ENCODE data around the gene PAPOLB. TPM values are rescaled to one million over a fixed set of nuclear protein-coding genes. Genes with fewer than 3 reads are reported as not detected.

Gene PAPOLB
- total and polyA plus RNA-seq, 7 experiments from 2014 or later = not detected

- Mint-ChIP-seq H3K4me3 (no peak overlapping the region), H3K4me1 (peaks cover 0 to 3% (median 2%) of the 10 kb centered on the region in 7 donors), H3K27me3 (peaks cover 0 to 18% (median 0%) of the 10 kb centered on the region in 5 donors), H3K36me3 (no peaks in the 10 kb centered on the region), H3K9me3 (no peaks in the 10 kb centered on the region), H3K27ac (no peak overlapping the region)
- Histone ChIP-seq H3K36me3 (ENCODE audit: control insufficient read depth in 2 of 3, insufficient read depth in 3 of 3, low read length in 3 of 3) (no peaks in the 10 kb centered on the region), H3K27me3 (ENCODE audit: control insufficient read depth in 2 of 2, insufficient read depth in 2 of 2, low read length in 2 of 2) (no peaks in the 10 kb centered on the region), H3K4me3 (ENCODE audit: low read length) (no peak overlapping the region), H3K27ac (ENCODE audit: low read depth, low read length) (no peak overlapping the region), H3K9me3 (ENCODE audit: control insufficient read depth in 2 of 3, low read length in 3 of 3) (no peaks in the 10 kb centered on the region), H3K4me1 (ENCODE audit: control insufficient read depth in 2 of 2, insufficient read depth in 2 of 2, low read length in 2 of 2) (no peaks in the 10 kb centered on the region)
- ChIA-PET CTCF (no interaction called here), POLR2A (no interaction called here)
- intact Hi-C loops (cut with micrococcal nuclease) = loop anchor here in 1 of 2 donors (10.0 kb wide), 1 partner anchor 60 kb away; the partner anchor contains the start of gene RADIL
- DNase-seq (no peak), ATAC-seq (no peak)
Observed at GRCh38 chr7:4825081-4825480, 36.7 kb downstream of the PAPOLB start.

GRCh38 chr7:4824120-4824775, 37.6 kb downstream of the PAPOLB start:
- ChIA-PET POLR2A (no interaction called here), CTCF (no interaction called here)
- no peak overlapping the region for H3K27ac ChIP-seq (ENCODE audit: low read depth, low read length)
- Mint-ChIP-seq H3K4me1 (no peaks in the 10 kb centered on the region), H3K27ac (no peak overlapping the region), H3K27me3 (peaks cover 0 to 18% (median 3%) of the 10 kb centered on the region in 5 donors), H3K9me3 (no peaks in the 10 kb centered on the region), H3K4me3 (no peak overlapping the region), H3K36me3 (no peaks in the 10 kb centered on the region)
- H3K9me3 ChIP-seq (ENCODE audit: control insufficient read depth in 2 of 3, low read length in 3 of 3) = no peaks in the 10 kb centered on the region
- H3K4me1 ChIP-seq (ENCODE audit: control insufficient read depth in 2 of 2, insufficient read depth in 2 of 2, low read length in 2 of 2) = no peaks in the 10 kb centered on the region
- intact Hi-C loops (cut with micrococcal nuclease) = loop anchor here in 1 of 2 donors (10.0 kb wide), 1 partner anchor 61 kb away; the partner anchor contains the start of gene RADIL
- ATAC-seq = no peak
- DNase-seq = no peak
- no peak overlapping the region for H3K4me3 ChIP-seq (ENCODE audit: low read length)
- H3K27me3 ChIP-seq (ENCODE audit: control insufficient read depth in 2 of 2, insufficient read depth in 2 of 2, low read length in 2 of 2) = no peaks in the 10 kb centered on the region
- no peaks in the 10 kb centered on the region for H3K36me3 ChIP-seq (ENCODE audit: control insufficient read depth in 2 of 3, insufficient read depth in 3 of 3, low read length in 3 of 3)

- no peak overlapping the region for H3K27ac ChIP-seq (ENCODE audit: low read depth, low read length)
- H3K9me3 Mint-ChIP-seq = no peaks in the 10 kb centered on the region
- H3K9me3 ChIP-seq (ENCODE audit: control insufficient read depth in 2 of 3, low read length in 3 of 3) = no peaks in the 10 kb centered on the region
- no peak overlapping the region for H3K27ac Mint-ChIP-seq
- no peaks in the 10 kb centered on the region for H3K4me1 ChIP-seq (ENCODE audit: control insufficient read depth in 2 of 2, insufficient read depth in 2 of 2, low read length in 2 of 2)
- POLR2A ChIA-PET = no interaction called here
- CTCF ChIA-PET = interaction anchor here (0.6 kb wide), 1 partner anchor 8 kb away, joined by 3 read pairs; no protein-coding TSS in a partner anchor
- peaks cover 0 to 18% (median 3%) of the 10 kb centered on the region in 5 donors for H3K27me3 Mint-ChIP-seq
- intact Hi-C loops (cut with micrococcal nuclease) = loop anchor here in 1 of 2 donors (10.0 kb wide), 1 partner anchor 61 kb away; the partner anchor contains the start of gene RADIL
- H3K36me3 ChIP-seq (ENCODE audit: control insufficient read depth in 2 of 3, insufficient read depth in 3 of 3, low read length in 3 of 3) = no peaks in the 10 kb centered on the region
- H3K4me3 ChIP-seq (ENCODE audit: low read length) = no peak overlapping the region
- H3K27me3 ChIP-seq (ENCODE audit: control insufficient read depth in 2 of 2, insufficient read depth in 2 of 2, low read length in 2 of 2) = no peaks in the 10 kb centered on the region
- ATAC-seq (no peak), DNase-seq (no peak)
- no peak overlapping the region for H3K4me3 Mint-ChIP-seq
- no peaks in the 10 kb centered on the region for H3K36me3 Mint-ChIP-seq
- no peaks in the 10 kb centered on the region for H3K4me1 Mint-ChIP-seq
Observed at GRCh38 chr7:4823441-4824119, 38.2 kb downstream of the PAPOLB start.

GRCh38 chr7:4822677-4823076, 39.2 kb downstream of the PAPOLB start:
- H3K4me1 Mint-ChIP-seq = no peaks in the 10 kb centered on the region
- intact Hi-C loops (cut with micrococcal nuclease) = loop anchor here in 1 of 2 donors (10.0 kb wide), 1 partner anchor 62 kb away; the partner anchor contains the start of gene RADIL
- H3K36me3 Mint-ChIP-seq = no peaks in the 10 kb centered on the region
- Histone ChIP-seq H3K36me3 (ENCODE audit: control insufficient read depth in 2 of 3, insufficient read depth in 3 of 3, low read length in 3 of 3) (no peaks in the 10 kb centered on the region), H3K27ac (ENCODE audit: low read depth, low read length) (no peak overlapping the region), H3K9me3 (ENCODE audit: control insufficient read depth in 2 of 3, low read length in 3 of 3) (no peaks in the 10 kb centered on the region), H3K27me3 (ENCODE audit: control insufficient read depth in 2 of 2, insufficient read depth in 2 of 2, low read length in 2 of 2) (no peaks in the 10 kb centered on the region), H3K4me1 (ENCODE audit: control insufficient read depth in 2 of 2, insufficient read depth in 2 of 2, low read length in 2 of 2) (no peaks in the 10 kb centered on the region), H3K4me3 (ENCODE audit: low read length) (no peak overlapping the region)
- POLR2A ChIA-PET = no interaction called here
- CTCF ChIA-PET = interaction anchor here (0.6 kb wide), 2 partner anchors 9 to 354 kb away, joined by 3 to 4 read pairs; no protein-coding TSS in a partner anchor
- peaks cover 0 to 18% (median 3%) of the 10 kb centered on the region in 5 donors for H3K27me3 Mint-ChIP-seq
- no peak overlapping the region for H3K4me3 Mint-ChIP-seq
- H3K9me3 Mint-ChIP-seq = no peaks in the 10 kb centered on the region
- DNase-seq = no peak
- H3K27ac Mint-ChIP-seq = no peak overlapping the region
- no peak for ATAC-seq

- intact Hi-C loops (cut with micrococcal nuclease) = loop anchor here in 1 of 2 donors (10.0 kb wide), 1 partner anchor 64 kb away; the partner anchor contains the start of gene RADIL
- no peak overlapping the region for H3K4me3 ChIP-seq (ENCODE audit: low read length)
- H3K27me3 ChIP-seq (ENCODE audit: control insufficient read depth in 2 of 2, insufficient read depth in 2 of 2, low read length in 2 of 2) = no peaks in the 10 kb centered on the region
- no peak overlapping the region for H3K27ac ChIP-seq (ENCODE audit: low read depth, low read length)
- ATAC-seq = no peak
- H3K9me3 ChIP-seq (ENCODE audit: control insufficient read depth in 2 of 3, low read length in 3 of 3) = no peaks in the 10 kb centered on the region
- ChIA-PET CTCF (no interaction called here), POLR2A (no interaction called here)
- DNase-seq = no peak
- Mint-ChIP-seq H3K4me3 (no peak overlapping the region), H3K9me3 (no peaks in the 10 kb centered on the region), H3K36me3 (no peaks in the 10 kb centered on the region), H3K4me1 (no peaks in the 10 kb centered on the region), H3K27ac (no peak overlapping the region), H3K27me3 (peaks cover 0 to 15% (median 3%) of the 10 kb centered on the region in 5 donors)
- H3K36me3 ChIP-seq (ENCODE audit: control insufficient read depth in 2 of 3, insufficient read depth in 3 of 3, low read length in 3 of 3) = no peaks in the 10 kb centered on the region
- no peaks in the 10 kb centered on the region for H3K4me1 ChIP-seq (ENCODE audit: control insufficient read depth in 2 of 2, insufficient read depth in 2 of 2, low read length in 2 of 2)
Observed at GRCh38 chr7:4820967-4821471, 40.8 kb downstream of the PAPOLB start.

GRCh38 chr7:4820405-4820966, 41.3 kb downstream of the PAPOLB start:
- POLR2A ChIA-PET = no interaction called here
- Mint-ChIP-seq H3K4me1 (no peaks in the 10 kb centered on the region), H3K27ac (no peak overlapping the region), H3K4me3 (no peak overlapping the region), H3K9me3 (no peaks in the 10 kb centered on the region), H3K27me3 (peaks cover 0 to 13% (median 3%) of the 10 kb centered on the region in 5 donors), H3K36me3 (no peaks in the 10 kb centered on the region)
- DNase-seq (no peak), ATAC-seq (no peak)
- CTCF ChIA-PET = no interaction called here
- Histone ChIP-seq H3K4me3 (ENCODE audit: low read length) (no peak overlapping the region), H3K9me3 (ENCODE audit: control insufficient read depth in 2 of 3, low read length in 3 of 3) (no peaks in the 10 kb centered on the region), H3K27me3 (ENCODE audit: control insufficient read depth in 2 of 2, insufficient read depth in 2 of 2, low read length in 2 of 2) (no peaks in the 10 kb centered on the region), H3K36me3 (ENCODE audit: control insufficient read depth in 2 of 3, insufficient read depth in 3 of 3, low read length in 3 of 3) (no peaks in the 10 kb centered on the region), H3K4me1 (ENCODE audit: control insufficient read depth in 2 of 2, insufficient read depth in 2 of 2, low read length in 2 of 2) (no peaks in the 10 kb centered on the region), H3K27ac (ENCODE audit: low read depth, low read length) (no peak overlapping the region)
- intact Hi-C loops (cut with micrococcal nuclease) = loop anchor here in 1 of 2 donors (10.0 kb wide), 1 partner anchor 64 kb away; the partner anchor contains the start of gene RADIL

Data from naive thymus-derived CD4-positive, alpha-beta T cell (primary cell).